Measurements from ENCODE around the gene FRMD1.

DNA sequence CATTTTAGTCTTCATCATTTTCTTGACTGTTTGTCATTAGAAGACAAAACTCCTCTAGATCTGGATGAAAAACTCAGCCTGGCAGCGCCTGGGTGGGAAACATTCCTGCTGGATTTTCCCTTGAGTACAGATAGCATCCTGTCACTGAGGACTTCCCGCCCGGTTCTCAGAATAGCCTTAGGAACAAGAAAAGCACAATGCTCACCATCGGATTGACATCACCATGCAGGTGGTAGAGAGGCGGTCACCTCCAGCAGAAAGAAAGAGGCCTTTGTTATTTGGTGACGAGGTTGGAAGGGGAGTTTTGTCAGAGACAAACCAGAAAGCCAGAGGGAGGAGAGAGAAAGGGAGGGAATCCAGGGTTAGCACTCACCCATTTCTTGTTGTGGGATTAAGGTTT lies 41.8 kb downstream of the FRMD1 start:
- no peak for TF ChIP-seq GATA2 (IDR thresholded peaks at IDR 0.05; ENCODE audit: low read depth, low read length)
- TF ChIP-seq GATA3 (IDR thresholded peaks at IDR 0.05; ENCODE audit: low read depth, low read length), result no peak

All from SH-SY5Y (cell line).